ENCODE results near the gene PIP5K1C. TPM values are rescaled to one million over a fixed set of nuclear protein-coding genes. Genes with fewer than 3 reads are reported as not detected.

Gene PIP5K1C
- total RNA-seq, 1 experiment from 2014 or later = 34.0 TPM

DNA sequence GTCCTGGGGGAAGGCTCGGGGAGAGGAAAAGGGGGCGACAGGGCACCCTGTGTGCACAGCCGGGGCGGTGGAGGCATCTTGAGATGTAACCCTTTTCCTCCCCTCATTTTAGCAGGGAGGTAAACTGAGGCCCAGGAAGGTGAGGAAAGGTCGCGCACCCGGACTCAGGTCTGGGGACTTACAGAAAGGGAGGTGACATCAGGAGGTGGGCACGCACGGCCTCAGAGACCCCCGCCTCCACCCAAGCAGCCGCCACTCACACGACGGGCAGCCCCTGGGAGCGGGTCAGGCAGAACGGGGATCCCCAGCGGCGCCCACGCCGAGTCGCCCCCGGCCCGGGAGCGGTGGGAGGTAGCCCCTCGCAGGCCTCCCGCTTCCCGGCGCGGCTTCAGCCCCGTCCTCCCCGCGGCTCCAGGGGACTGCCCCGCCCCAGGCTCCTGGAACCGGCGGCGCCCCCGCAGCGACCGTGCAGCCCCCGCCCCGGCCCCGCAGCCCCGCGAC is 477 bp downstream of the PIP5K1C start (continued):
- TF ChIP-seq SMAD3 (CRISPR knock-in tag; IDR thresholded peaks at IDR 0.05; ENCODE audit: borderline replicate concordance) (no peak), IRF2 (CRISPR knock-in tag; IDR thresholded peaks at IDR 0.05; ENCODE audit: borderline replicate concordance, low read depth) (no peak), GRHL2 (CRISPR knock-in tag; IDR thresholded peaks at IDR 0.05; ENCODE audit: insufficient replicate concordance, severe bottlenecking) (no peak)
- TF ChIP-seq, protein P1, sequence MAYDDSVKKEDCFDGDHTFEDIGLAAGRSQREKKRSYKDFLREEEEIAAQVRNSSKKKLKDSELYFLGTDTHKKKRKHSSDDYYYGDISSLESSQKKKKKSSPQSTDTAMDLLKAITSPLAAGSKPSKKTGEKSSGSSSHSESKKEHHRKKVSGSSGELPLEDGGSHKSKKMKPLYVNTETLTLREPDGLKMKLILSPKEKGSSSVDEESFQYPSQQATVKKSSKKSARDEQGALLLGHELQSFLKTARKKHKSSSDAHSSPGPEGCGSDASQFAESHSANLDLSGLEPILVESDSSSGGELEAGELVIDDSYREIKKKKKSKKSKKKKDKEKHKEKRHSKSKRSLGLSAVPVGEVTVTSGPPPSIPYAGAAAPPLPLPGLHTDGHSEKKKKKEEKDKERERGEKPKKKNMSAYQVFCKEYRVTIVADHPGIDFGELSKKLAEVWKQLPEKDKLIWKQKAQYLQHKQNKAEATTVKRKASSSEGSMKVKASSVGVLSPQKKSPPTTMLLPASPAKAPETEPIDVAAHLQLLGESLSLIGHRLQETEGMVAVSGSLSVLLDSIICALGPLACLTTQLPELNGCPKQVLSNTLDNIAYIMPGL (CRISPR knock-in tag; IDR thresholded peaks at IDR 0.05) = peak; percentile 25; the same call in 1 of the 2 replicates

DNA sequence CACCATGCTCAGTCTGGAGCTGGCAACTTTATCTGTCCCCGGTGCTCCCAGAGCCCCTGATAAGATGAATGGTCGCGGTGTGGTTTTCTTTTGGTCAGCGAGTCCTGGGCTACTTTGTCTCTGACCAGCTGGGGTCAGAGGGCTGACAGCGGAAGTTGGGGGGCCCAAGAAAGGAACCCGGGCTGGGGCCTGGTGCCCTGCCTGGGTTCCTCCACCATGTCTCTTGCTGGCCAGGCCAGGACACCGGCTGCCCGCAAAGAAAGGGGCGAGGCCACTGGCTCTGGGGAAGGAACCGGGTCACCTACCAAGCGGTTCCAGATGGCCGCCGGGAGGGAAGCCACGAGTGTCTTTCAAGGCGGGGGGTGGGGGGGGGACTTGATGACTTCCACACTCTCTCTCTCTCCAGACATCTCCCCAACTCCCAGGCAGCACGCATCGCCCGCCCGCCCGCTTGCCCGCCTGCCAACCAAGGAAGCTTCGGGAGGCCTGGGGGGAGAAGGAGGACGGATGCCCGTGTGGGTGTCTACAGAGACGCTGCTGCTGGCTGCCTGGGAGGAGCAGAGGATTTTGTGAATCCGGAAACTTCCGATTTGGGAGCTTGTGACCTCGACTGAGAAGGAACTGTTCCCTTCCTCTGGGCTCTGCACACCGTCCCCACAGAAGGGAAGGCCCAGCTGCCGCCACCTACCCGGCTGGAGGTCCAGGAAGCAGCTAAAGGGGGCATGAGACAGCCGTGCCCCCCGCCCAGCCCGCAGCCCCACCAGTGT is 1.1 kb downstream of the PIP5K1C start:
- Mint-ChIP-seq H3K9me3 (peaks cover 11% of the 10 kb centered on the region), H3K27ac (no peak overlapping the region), H3K4me1 (peaks cover 3% of the 10 kb centered on the region; the same call in 1 of the 2 replicates), H3K4me3 (peak overlapping the region; percentile 78), H3K36me3 (no peaks in the 10 kb centered on the region), H3K27me3 (ENCODE audit: low read depth) (peaks cover 2% of the 10 kb centered on the region; the same call in 1 of the 2 replicates)
- ATAC-seq = no peak
- DNase-seq (ENCODE audit: low spot score) = no peak
- CTCF ChIA-PET = interaction anchor here (0.6 to 3.0 kb wide), 6 partner anchors 10 to 123 kb away, joined by 3 to 22 read pairs (median 10); partner anchors contain the start of gene TJP3
- TF ChIP-seq FOXJ3 (CRISPR knock-in tag; IDR thresholded peaks at IDR 0.05; ENCODE audit: borderline replicate concordance) (no peak), ZNF121 (CRISPR knock-in tag; IDR thresholded peaks at IDR 0.05) (no peak), OVOL2 (CRISPR knock-in tag; IDR thresholded peaks at IDR 0.05; ENCODE audit: borderline replicate concordance) (no peak)
- TF ChIP-seq, protein P2, sequence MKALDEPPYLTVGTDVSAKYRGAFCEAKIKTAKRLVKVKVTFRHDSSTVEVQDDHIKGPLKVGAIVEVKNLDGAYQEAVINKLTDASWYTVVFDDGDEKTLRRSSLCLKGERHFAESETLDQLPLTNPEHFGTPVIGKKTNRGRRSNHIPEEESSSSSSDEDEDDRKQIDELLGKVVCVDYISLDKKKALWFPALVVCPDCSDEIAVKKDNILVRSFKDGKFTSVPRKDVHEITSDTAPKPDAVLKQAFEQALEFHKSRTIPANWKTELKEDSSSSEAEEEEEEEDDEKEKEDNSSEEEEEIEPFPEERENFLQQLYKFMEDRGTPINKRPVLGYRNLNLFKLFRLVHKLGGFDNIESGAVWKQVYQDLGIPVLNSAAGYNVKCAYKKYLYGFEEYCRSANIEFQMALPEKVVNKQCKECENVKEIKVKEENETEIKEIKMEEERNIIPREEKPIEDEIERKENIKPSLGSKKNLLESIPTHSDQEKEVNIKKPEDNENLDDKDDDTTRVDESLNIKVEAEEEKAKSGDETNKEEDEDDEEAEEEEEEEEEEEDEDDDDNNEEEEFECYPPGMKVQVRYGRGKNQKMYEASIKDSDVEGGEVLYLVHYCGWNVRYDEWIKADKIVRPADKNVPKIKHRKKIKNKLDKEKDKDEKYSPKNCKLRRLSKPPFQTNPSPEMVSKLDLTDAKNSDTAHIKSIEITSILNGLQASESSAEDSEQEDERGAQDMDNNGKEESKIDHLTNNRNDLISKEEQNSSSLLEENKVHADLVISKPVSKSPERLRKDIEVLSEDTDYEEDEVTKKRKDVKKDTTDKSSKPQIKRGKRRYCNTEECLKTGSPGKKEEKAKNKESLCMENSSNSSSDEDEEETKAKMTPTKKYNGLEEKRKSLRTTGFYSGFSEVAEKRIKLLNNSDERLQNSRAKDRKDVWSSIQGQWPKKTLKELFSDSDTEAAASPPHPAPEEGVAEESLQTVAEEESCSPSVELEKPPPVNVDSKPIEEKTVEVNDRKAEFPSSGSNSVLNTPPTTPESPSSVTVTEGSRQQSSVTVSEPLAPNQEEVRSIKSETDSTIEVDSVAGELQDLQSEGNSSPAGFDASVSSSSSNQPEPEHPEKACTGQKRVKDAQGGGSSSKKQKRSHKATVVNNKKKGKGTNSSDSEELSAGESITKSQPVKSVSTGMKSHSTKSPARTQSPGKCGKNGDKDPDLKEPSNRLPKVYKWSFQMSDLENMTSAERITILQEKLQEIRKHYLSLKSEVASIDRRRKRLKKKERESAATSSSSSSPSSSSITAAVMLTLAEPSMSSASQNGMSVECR (CRISPR knock-in tag; IDR thresholded peaks at IDR 0.05; ENCODE audit: borderline replicate concordance) = 0 out of 2 replicates have a peak, but pooled peaks have one; percentile 41
- POLR2A ChIA-PET = interaction anchor here (0.6 kb wide), 1 partner anchor 115 kb away, joined by 3 read pairs; no protein-coding TSS in a partner anchor

DNA sequence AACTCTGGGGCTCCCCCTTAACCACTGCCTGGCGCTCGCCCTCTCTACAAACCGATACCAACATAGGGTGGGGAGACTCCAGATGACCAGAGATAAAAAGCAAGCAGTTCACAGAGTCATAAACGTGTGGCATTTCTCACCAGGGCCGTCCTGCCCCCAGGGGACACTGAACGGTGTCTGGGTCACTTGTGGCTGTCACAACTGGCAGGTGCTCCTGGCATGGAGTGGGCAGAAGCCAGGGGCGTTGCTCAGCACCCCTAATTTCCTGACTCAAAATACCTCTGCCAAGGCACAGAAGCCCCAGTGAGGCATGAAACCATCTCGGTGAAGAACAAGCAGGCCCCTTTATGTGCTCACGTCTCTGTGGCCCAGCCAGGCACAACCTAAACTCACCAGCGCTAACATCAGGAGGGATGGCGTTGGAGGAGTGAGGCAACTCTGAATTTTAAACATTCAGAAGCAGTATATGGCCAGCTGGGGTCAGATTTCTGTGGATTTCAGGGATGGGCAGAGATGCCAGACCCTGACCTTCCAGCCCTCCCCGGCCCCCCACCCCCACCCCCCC is 1.8 kb downstream of the PIP5K1C start:
- no peak overlapping the region for H3K27ac Mint-ChIP-seq
- DNase-seq (ENCODE audit: low spot score) = no peak
- CTCF ChIA-PET = interaction anchor here (0.6 to 3.0 kb wide), 5 partner anchors 9 to 154 kb away, joined by 3 to 22 read pairs (median 5); no protein-coding TSS in a partner anchor
- H3K27me3 Mint-ChIP-seq (ENCODE audit: low read depth) = peaks cover 2% of the 10 kb centered on the region; the same call in 1 of the 2 replicates
- TF ChIP-seq, protein P3, sequence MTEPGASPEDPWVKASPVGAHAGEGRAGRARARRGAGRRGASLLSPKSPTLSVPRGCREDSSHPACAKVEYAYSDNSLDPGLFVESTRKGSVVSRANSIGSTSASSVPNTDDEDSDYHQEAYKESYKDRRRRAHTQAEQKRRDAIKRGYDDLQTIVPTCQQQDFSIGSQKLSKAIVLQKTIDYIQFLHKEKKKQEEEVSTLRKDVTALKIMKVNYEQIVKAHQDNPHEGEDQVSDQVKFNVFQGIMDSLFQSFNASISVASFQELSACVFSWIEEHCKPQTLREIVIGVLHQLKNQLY (CRISPR knock-in tag; IDR thresholded peaks at IDR 0.05) = no peak
- TF ChIP-seq, protein P4, sequence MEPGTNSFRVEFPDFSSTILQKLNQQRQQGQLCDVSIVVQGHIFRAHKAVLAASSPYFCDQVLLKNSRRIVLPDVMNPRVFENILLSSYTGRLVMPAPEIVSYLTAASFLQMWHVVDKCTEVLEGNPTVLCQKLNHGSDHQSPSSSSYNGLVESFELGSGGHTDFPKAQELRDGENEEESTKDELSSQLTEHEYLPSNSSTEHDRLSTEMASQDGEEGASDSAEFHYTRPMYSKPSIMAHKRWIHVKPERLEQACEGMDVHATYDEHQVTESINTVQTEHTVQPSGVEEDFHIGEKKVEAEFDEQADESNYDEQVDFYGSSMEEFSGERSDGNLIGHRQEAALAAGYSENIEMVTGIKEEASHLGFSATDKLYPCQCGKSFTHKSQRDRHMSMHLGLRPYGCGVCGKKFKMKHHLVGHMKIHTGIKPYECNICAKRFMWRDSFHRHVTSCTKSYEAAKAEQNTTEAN (CRISPR knock-in tag; IDR thresholded peaks at IDR 0.05) = no peak
- no peaks in the 10 kb centered on the region for H3K36me3 Mint-ChIP-seq
- no peak for ATAC-seq
- H3K4me1 Mint-ChIP-seq = peaks cover 3% of the 10 kb centered on the region; the same call in 1 of the 2 replicates
- peak overlapping the region; percentile 35; the same call in 1 of the 2 replicates for H3K4me3 Mint-ChIP-seq
- POLR2A ChIA-PET = no interaction called here
- H3K9me3 Mint-ChIP-seq = peaks cover 11% of the 10 kb centered on the region
